ENCODE data around the gene LCE5A.

Gene LCE5A

DNA sequence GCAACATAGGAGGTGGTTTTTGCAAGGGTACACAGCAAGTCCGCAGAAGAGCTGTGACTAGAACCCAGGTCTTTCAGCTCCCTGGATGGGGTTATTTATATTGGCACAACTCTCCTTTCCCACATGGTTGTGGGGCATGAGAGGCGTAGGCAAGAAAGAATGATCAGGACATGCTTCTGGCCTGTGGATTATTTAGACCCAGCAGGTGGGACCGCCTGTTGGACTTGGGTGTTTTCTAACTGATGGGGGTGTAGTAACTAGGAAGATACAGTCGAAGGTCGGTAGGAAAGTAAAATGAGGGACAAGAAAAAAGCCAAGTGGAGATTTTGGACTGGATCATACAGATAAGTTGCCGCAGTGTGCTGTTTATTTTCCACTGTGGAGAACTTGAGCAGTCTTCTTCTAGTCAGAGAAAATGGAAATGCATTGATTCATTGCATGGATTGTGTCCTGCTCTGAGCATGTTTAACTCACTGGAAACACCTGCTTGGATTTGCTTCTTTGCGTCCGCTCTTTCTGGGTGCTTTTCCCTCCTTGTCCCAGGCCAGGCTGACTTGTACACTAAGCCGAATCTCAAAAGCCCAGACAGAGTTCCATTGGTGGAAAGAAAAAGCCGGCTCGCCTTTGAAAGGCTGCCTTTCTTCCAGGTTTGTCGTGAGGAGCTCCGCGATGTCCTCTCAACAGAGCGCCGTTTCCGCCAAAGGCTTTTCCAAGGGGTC, 4.3 kb downstream of the LCE5A start:
- ChIA-PET CTCF (no interaction called here), POLR2A (no interaction called here)
- DNase-seq (ENCODE audit: low read depth, low spot score) = no peak
- TF ChIP-seq, protein P1, sequence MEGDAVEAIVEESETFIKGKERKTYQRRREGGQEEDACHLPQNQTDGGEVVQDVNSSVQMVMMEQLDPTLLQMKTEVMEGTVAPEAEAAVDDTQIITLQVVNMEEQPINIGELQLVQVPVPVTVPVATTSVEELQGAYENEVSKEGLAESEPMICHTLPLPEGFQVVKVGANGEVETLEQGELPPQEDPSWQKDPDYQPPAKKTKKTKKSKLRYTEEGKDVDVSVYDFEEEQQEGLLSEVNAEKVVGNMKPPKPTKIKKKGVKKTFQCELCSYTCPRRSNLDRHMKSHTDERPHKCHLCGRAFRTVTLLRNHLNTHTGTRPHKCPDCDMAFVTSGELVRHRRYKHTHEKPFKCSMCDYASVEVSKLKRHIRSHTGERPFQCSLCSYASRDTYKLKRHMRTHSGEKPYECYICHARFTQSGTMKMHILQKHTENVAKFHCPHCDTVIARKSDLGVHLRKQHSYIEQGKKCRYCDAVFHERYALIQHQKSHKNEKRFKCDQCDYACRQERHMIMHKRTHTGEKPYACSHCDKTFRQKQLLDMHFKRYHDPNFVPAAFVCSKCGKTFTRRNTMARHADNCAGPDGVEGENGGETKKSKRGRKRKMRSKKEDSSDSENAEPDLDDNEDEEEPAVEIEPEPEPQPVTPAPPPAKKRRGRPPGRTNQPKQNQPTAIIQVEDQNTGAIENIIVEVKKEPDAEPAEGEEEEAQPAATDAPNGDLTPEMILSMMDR (IDR thresholded peaks at IDR 0.05; ENCODE audit: insufficient read depth, low read length, missing control alignments) = no peak
- no peak overlapping the region for H3K4me3 ChIP-seq (ENCODE audit: low read depth, low read length)

DNA sequence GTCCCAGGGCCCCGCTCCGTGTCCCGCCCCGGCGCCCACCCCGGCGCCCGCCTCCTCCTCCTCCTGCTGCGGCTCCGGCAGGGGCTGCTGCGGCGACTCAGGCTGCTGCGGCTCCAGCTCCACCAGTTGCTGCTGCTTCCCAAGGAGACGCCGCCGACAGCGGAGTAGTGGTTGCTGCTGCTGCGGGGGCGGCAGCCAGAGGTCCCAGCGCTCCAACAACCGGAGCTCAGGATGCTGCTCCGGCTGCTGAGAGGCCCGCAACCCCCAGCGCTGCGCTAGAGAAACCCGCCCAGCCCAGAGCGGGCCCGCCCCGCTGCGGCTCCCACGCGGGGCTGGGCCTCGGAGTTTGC, 4.8 kb downstream of the LCE5A start:
- TF ChIP-seq, protein P1 (IDR thresholded peaks at IDR 0.05; ENCODE audit: insufficient read depth, low read length, missing control alignments) = no peak
- H3K4me3 ChIP-seq (ENCODE audit: low read depth, low read length) = no peak overlapping the region
- CTCF ChIA-PET = no interaction called here
- POLR2A ChIA-PET = no interaction called here
- DNase-seq (ENCODE audit: low read depth, low spot score) = no peak

DNA sequence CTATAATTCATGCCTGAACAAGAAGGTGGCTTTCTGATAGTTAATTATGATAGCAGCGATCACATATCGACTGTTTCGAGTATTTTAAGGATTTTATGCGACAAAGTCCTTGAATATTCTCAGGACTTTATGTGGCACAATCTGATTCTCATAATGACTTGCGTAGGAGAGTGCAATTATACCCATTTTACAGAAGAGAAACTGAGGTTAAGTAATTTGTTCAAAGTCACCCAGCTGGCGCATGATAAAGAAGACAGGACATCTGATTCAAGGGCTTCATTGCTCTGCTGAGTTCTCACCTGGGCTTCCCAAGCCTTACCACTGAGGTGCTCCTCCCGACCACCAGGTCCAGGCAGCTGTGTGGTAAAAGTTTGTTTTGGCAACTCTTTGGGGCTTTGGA, 5.5 kb downstream of the LCE5A start:
- CTCF ChIA-PET = no interaction called here
- TF ChIP-seq, protein P1 (IDR thresholded peaks at IDR 0.05; ENCODE audit: insufficient read depth, low read length, missing control alignments) = no peak
- POLR2A ChIA-PET = no interaction called here
- no peak overlapping the region for H3K4me3 ChIP-seq (ENCODE audit: low read depth, low read length)
- no peak for DNase-seq (ENCODE audit: low read depth, low spot score)

DNA sequence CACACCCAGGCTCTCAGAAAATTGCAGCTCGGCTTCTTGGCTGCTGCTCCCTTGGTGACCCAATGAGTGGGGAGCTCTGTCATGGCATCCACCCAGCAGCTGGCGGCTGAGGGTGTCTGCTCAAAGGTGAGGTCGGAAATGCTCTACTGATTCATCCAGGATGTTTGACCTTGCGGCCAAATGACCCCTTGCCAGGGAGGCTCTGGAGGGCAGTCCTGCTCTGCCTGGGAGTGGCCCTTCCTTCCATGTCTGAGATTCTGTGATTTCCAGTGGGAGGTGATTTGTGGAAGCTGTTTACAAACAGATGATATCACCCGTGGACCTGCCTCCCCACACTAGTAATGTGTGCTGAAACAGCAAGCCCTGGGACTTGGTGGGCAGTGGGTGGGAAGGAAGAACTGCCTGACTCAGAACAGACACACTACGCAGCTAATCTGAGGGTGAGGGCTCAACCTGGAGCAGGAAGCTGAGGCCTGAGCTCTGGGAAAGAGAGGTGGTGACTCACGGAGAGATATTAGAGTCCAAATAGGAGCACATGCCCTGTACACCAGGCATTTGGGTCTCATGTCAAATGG, 6.7 kb downstream of the LCE5A start:
- no peak overlapping the region for H3K4me3 ChIP-seq (ENCODE audit: low read depth, low read length)
- TF ChIP-seq, protein P1 (IDR thresholded peaks at IDR 0.05; ENCODE audit: insufficient read depth, low read length, missing control alignments) = no peak
- POLR2A ChIA-PET = no interaction called here
- DNase-seq (ENCODE audit: low read depth, low spot score) = no peak
- CTCF ChIA-PET = no interaction called here

DNA sequence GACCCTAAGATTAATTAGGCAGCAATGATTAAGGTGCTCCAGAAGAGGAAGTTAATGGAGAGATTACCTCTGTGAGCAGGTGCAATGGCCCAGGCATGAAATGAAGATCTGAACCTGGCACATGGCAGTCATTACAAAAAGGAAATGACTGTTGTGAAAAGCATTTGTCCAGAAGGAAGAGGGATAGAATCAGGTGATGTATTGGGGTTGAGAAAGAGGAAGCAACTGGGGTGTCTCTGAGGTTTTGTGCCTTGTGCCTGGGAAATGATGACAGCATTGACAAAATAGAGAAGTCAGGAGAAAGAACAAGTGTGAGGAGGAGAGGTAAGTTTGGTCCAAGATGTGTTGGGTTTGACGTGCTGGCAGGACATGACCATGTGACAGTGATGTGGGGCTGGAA, 9.2 kb downstream of the LCE5A start:
- no peak overlapping the region for H3K4me3 ChIP-seq (ENCODE audit: low read depth, low read length)
- no peak for DNase-seq (ENCODE audit: low read depth, low spot score)
- POLR2A ChIA-PET = no interaction called here
- CTCF ChIA-PET = interaction anchor here (0.7 to 1.0 kb wide), 2 partner anchors 55 to 60 kb away, joined by 3 read pairs; no protein-coding TSS in a partner anchor
- TF ChIP-seq, protein P1 (IDR thresholded peaks at IDR 0.05; ENCODE audit: insufficient read depth, low read length, missing control alignments) = no peak

DNA sequence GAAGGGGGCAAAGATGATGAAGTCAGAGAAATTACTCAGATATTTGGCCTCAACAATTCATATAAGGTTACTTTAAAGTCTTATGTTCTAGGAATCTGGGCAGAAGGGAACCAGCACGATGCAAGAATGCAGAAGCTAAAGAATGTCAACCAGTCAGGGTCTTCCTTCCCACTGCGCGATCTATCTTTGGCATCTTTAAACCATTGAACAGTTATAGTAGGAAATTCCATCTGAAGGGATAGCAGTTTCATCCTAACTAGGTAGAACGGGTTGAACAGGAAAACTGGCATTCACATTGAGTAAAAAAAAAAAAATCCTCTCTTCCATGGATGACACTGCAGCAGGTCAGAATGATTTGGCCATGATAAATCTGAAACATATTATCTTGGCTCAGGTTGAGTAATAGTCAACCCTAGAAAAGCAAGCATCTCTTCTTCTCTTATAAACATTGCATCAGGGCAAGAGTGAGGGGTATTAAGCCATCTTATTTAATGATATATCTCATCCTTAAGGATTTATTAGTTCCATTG, 10.0 kb downstream of the LCE5A start:
- CTCF ChIA-PET = interaction anchor here (1.0 kb wide), 1 partner anchor 61 kb away, joined by 3 read pairs; no protein-coding TSS in a partner anchor
- DNase-seq (ENCODE audit: low read depth, low spot score) = no peak
- H3K4me3 ChIP-seq (ENCODE audit: low read depth, low read length) = no peak overlapping the region
- TF ChIP-seq, protein P1 (IDR thresholded peaks at IDR 0.05; ENCODE audit: insufficient read depth, low read length, missing control alignments) = no peak
- POLR2A ChIA-PET = no interaction called here
